ENCODE measurements around the gene DIP2C. TPM values are rescaled to one million over a fixed set of nuclear protein-coding genes. Genes with fewer than 3 reads are reported as not detected.

The DIP2C gene
- total RNA-seq, 1 donor from 2014 or later = 52.6 TPM

- Mint-ChIP-seq H3K4me1 (ENCODE audit: low read depth, unreplicated experiment) (peaks cover 17% of the 10 kb centered on the region), H3K27ac (ENCODE audit: unreplicated experiment) (peak overlapping the region; percentile 16), H3K4me3 (ENCODE audit: unreplicated experiment) (no peak overlapping the region)
Measured at GRCh38 chr10:392705-393037, 296.8 kb downstream of the DIP2C start.

GRCh38 chr10:391847-392704 lies 297.4 kb downstream of the DIP2C start:
- Mint-ChIP-seq H3K27me3 (ENCODE audit: unreplicated experiment) (peaks cover 6% of the 10 kb centered on the region), H3K36me3 (ENCODE audit: unreplicated experiment) (no peaks in the 10 kb centered on the region), H3K27ac (ENCODE audit: unreplicated experiment) (peak overlapping the region; percentile 78), H3K9me3 (ENCODE audit: unreplicated experiment) (peaks cover 8% of the 10 kb centered on the region), H3K4me3 (ENCODE audit: unreplicated experiment) (peak overlapping the region; percentile 34), H3K4me1 (ENCODE audit: low read depth, unreplicated experiment) (peaks cover 17% of the 10 kb centered on the region)
- DNase-seq = no peak
- no peak for TF ChIP-seq CTCF (IDR thresholded peaks at IDR 0.05; ENCODE audit: partially characterized antibody, unreplicated experiment)

More at GRCh38 chr10:392705-393037, 296.8 kb downstream of the DIP2C start:
- Mint-ChIP-seq H3K36me3 (ENCODE audit: unreplicated experiment) (no peaks in the 10 kb centered on the region), H3K27me3 (ENCODE audit: unreplicated experiment) (peaks cover 6% of the 10 kb centered on the region), H3K9me3 (ENCODE audit: unreplicated experiment) (peaks cover 8% of the 10 kb centered on the region)
- no peak for DNase-seq
- TF ChIP-seq CTCF (IDR thresholded peaks at IDR 0.05; ENCODE audit: partially characterized antibody, unreplicated experiment) = no peak

- peaks cover 6% of the 10 kb centered on the region for H3K27me3 Mint-ChIP-seq (ENCODE audit: unreplicated experiment)
- H3K9me3 Mint-ChIP-seq (ENCODE audit: unreplicated experiment) = peaks cover 8% of the 10 kb centered on the region
- H3K4me1 Mint-ChIP-seq (ENCODE audit: low read depth, unreplicated experiment) = peaks cover 17% of the 10 kb centered on the region
- no peak for TF ChIP-seq CTCF (IDR thresholded peaks at IDR 0.05; ENCODE audit: partially characterized antibody, unreplicated experiment)
- DNase-seq = no peak
- H3K36me3 Mint-ChIP-seq (ENCODE audit: unreplicated experiment) = no peaks in the 10 kb centered on the region
- H3K27ac Mint-ChIP-seq (ENCODE audit: unreplicated experiment) = no peak overlapping the region
- H3K4me3 Mint-ChIP-seq (ENCODE audit: unreplicated experiment) = no peak overlapping the region
Measured at GRCh38 chr10:391305-391704, 298.2 kb downstream of the DIP2C start.

- DNase-seq = no peak
- Mint-ChIP-seq H3K27me3 (ENCODE audit: unreplicated experiment) (peaks cover 6% of the 10 kb centered on the region), H3K4me1 (ENCODE audit: low read depth, unreplicated experiment) (peaks cover 14% of the 10 kb centered on the region), H3K4me3 (ENCODE audit: unreplicated experiment) (no peak overlapping the region), H3K36me3 (ENCODE audit: unreplicated experiment) (no peaks in the 10 kb centered on the region), H3K9me3 (ENCODE audit: unreplicated experiment) (peaks cover 8% of the 10 kb centered on the region), H3K27ac (ENCODE audit: unreplicated experiment) (no peak overlapping the region)
- no peak for TF ChIP-seq CTCF (IDR thresholded peaks at IDR 0.05; ENCODE audit: partially characterized antibody, unreplicated experiment)
Measured at GRCh38 chr10:390449-391100, 298.9 kb downstream of the DIP2C start.

Data from glutamatergic neuron (in vitro differentiated cells).